Measurements from ENCODE around the gene COL28A1. TPM values are rescaled to one million over a fixed set of nuclear protein-coding genes. Genes with fewer than 3 reads are reported as not detected.
"Not testable (repeated sequence)": the region's sequence is repeated elsewhere in the genome, so short reads cannot be mapped to it uniquely, and the experiment has no call there.

Gene COL28A1
- total RNA-seq, 1 experiment from 2014 or later: not detected

DNA sequence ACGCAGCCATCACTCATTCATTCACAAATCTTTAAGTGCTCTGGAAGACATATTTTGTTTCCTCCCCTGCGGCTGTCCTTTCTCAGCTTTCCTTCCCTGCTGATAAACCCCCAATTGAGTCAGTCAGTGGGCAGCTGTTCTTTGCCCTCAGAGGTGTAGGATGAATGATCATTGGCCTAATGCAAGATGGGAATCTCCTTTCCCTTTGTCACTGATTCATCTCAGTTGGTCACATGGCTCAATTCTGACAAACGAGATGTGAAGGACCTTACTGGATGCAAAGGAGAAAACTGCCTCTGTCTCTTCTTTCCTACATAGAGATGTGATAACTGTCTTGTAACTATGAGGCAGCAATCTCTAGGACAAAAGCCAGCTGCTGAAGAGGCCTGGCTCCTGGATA is 44.6 kb downstream of the COL28A1 start:
- no peak for DNase-seq
- H3K27ac ChIP-seq (ENCODE audit: low read length): no peak overlapping the region
- H3K9me2 ChIP-seq (replicated peaks; ENCODE audit: insufficient read depth, low read length): no peaks in the 10 kb centered on the region
- H3K4me3 ChIP-seq (ENCODE audit: low read length): no peak overlapping the region
- no peak overlapping the region for H3K9ac ChIP-seq (ENCODE audit: low read length)
- H3K4me2 ChIP-seq (ENCODE audit: low read depth, low read length, poor library complexity, severe bottlenecking): no peak overlapping the region
- no peaks in the 10 kb centered on the region for H3K36me3 ChIP-seq (ENCODE audit: insufficient read depth, low read length)
- no peaks in the 10 kb centered on the region for H4K20me1 ChIP-seq (ENCODE audit: insufficient read depth, low read depth, low read length)
- H3K4me1 ChIP-seq (ENCODE audit: low read length): no peaks in the 10 kb centered on the region
- no peaks in the 10 kb centered on the region for H3K9me3 ChIP-seq (ENCODE audit: low read length)
- H3K79me2 ChIP-seq (ENCODE audit: low read length): no peaks in the 10 kb centered on the region
- no peaks in the 10 kb centered on the region for H3K27me3 ChIP-seq (ENCODE audit: low read length)
- H2AFZ ChIP-seq (ENCODE audit: low read length): no peak overlapping the region

DNA sequence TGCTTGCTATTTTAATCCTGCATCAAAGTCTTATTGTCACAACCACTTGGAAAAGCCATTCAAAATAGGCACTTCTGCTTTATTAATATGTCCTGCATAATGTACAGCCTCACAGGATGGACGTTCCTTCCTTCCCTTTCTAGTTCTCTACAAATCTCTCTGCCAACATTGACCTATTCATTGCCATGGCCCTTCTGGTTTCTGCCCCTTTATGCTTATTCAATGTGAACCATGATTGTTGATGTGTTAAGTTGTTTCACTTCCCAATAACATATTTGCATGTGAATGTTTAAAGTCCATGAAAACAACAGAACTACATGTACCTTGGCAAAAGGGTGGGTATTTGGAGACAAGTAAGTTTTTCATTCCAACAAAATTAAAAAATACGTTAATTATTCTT is 45.7 kb downstream of the COL28A1 start:
- Histone ChIP-seq H3K27ac (ENCODE audit: low read length) (no peak overlapping the region), H3K9ac (ENCODE audit: low read length) (no peak overlapping the region), H3K27me3 (ENCODE audit: low read length) (no peaks in the 10 kb centered on the region), H2AFZ (ENCODE audit: low read length) (no peak overlapping the region), H3K4me3 (ENCODE audit: low read length) (no peak overlapping the region), H3K36me3 (ENCODE audit: insufficient read depth, low read length) (no peaks in the 10 kb centered on the region), H3K4me2 (ENCODE audit: low read depth, low read length, poor library complexity, severe bottlenecking) (no peak overlapping the region), H3K4me1 (ENCODE audit: low read length) (no peaks in the 10 kb centered on the region), H3K79me2 (ENCODE audit: low read length) (no peaks in the 10 kb centered on the region), H4K20me1 (ENCODE audit: insufficient read depth, low read depth, low read length) (no peaks in the 10 kb centered on the region), H3K9me2 (replicated peaks; ENCODE audit: insufficient read depth, low read length) (no peaks in the 10 kb centered on the region), H3K9me3 (ENCODE audit: low read length) (no peaks in the 10 kb centered on the region)
- no peak for DNase-seq

DNA sequence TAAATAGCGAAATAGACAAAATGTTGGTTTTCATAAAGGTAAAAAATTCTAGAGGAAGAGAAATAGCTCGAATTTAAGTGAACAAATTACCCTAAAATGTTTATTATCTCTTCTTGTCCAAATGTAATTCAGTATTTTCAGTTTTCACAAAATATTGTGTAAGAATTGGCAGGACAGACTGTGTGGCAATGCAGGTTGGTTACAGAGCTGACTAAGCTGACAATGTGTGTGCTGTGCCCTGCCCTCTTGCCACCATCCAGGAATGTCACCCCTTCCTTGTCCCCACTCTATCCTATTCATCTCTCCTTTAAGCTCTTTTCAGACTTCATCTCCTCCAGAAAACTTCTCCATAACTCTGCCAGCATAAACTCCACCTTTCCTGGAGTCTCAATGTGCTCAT is 46.1 kb downstream of the COL28A1 start:
- Histone ChIP-seq H3K27ac (ENCODE audit: low read length) (no peak overlapping the region), H3K9ac (ENCODE audit: low read length) (no peak overlapping the region), H3K27me3 (ENCODE audit: low read length) (no peaks in the 10 kb centered on the region), H3K9me2 (replicated peaks; ENCODE audit: insufficient read depth, low read length) (no peaks in the 10 kb centered on the region), H3K79me2 (ENCODE audit: low read length) (no peaks in the 10 kb centered on the region), H3K36me3 (ENCODE audit: insufficient read depth, low read length) (no peaks in the 10 kb centered on the region), H3K4me3 (ENCODE audit: low read length) (no peak overlapping the region), H3K4me1 (ENCODE audit: low read length) (no peaks in the 10 kb centered on the region), H3K4me2 (ENCODE audit: low read depth, low read length, poor library complexity, severe bottlenecking) (no peak overlapping the region), H2AFZ (ENCODE audit: low read length) (no peak overlapping the region), H3K9me3 (ENCODE audit: low read length) (no peaks in the 10 kb centered on the region), H4K20me1 (ENCODE audit: insufficient read depth, low read depth, low read length) (no peaks in the 10 kb centered on the region)
- no peak for DNase-seq

DNA sequence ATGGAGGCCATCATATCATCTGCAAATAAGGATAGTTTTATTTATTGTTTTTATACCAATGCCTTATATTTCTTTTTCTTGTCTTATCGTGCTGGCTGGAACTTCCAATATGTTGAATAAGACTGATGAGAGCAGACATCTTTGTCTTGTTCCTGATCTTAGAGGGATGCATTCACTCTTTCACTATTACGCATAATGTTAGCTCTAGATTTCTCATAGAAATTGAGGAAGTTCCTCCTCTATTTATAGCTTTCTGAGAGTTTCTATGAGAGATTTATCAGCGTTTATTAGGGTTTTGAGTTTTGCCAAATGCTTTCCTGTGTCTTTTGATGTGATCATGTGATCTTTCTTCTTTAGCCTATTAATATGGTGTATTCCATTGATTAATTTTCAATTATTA is 49.3 kb downstream of the COL28A1 start:
- Histone ChIP-seq H3K4me2 (ENCODE audit: low read depth, low read length, poor library complexity, severe bottlenecking) (no peak overlapping the region), H3K27ac (ENCODE audit: low read length) (no peak overlapping the region), H4K20me1 (ENCODE audit: insufficient read depth, low read depth, low read length) (no peaks in the 10 kb centered on the region)

DNA sequence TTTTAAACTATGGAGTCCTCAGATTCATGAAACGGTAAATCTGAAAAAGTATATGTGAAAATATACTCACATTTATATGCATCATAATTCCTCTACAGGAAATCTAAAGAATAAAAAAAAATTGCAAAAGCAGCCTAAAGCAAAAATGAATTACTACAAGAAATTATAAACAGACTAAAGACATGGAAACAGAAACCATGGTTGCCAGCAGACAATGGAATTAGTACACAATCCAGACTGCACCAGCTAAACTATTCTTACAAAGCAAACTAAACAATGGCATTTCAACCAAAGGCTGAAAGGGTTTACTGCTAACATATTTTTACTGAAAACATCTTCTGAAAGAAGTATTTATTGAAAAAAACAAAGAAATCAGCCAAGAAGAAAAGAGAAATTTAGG is 51.6 kb downstream of the COL28A1 start:
- no peak overlapping the region for H3K9ac ChIP-seq (ENCODE audit: low read length)
- no peak overlapping the region for H3K27ac ChIP-seq (ENCODE audit: low read length)
- no peak for DNase-seq
- H4K20me1 ChIP-seq (ENCODE audit: insufficient read depth, low read depth, low read length): no peaks in the 10 kb centered on the region
- no peaks in the 10 kb centered on the region for H3K9me2 ChIP-seq (replicated peaks; ENCODE audit: insufficient read depth, low read length)
- no peaks in the 10 kb centered on the region for H3K27me3 ChIP-seq (ENCODE audit: low read length)
- H3K9me3 ChIP-seq (ENCODE audit: low read length): no peaks in the 10 kb centered on the region
- H3K4me1 ChIP-seq (ENCODE audit: low read length): no peaks in the 10 kb centered on the region
- no peak overlapping the region for H2AFZ ChIP-seq (ENCODE audit: low read length)
- no peak overlapping the region for H3K4me3 ChIP-seq (ENCODE audit: low read length)
- H3K79me2 ChIP-seq (ENCODE audit: low read length): no peaks in the 10 kb centered on the region
- H3K36me3 ChIP-seq (ENCODE audit: insufficient read depth, low read length): no peaks in the 10 kb centered on the region
- H3K4me2 ChIP-seq (ENCODE audit: low read depth, low read length, poor library complexity, severe bottlenecking): no peak overlapping the region

More for the DNA sequence above, 49.3 kb downstream of the COL28A1 start:
- Histone ChIP-seq H3K79me2 (ENCODE audit: low read length) (no peaks in the 10 kb centered on the region), H2AFZ (ENCODE audit: low read length) (no peak overlapping the region), H3K4me3 (ENCODE audit: low read length) (no peak overlapping the region), H3K4me1 (ENCODE audit: low read length) (no peaks in the 10 kb centered on the region), H3K36me3 (ENCODE audit: insufficient read depth, low read length) (no peaks in the 10 kb centered on the region), H3K9me3 (ENCODE audit: low read length) (no peaks in the 10 kb centered on the region), H3K27me3 (ENCODE audit: low read length) (no peaks in the 10 kb centered on the region), H3K9me2 (replicated peaks; ENCODE audit: insufficient read depth, low read length) (no peaks in the 10 kb centered on the region), H3K9ac (ENCODE audit: low read length) (no peak overlapping the region)
- no peak for DNase-seq

DNA sequence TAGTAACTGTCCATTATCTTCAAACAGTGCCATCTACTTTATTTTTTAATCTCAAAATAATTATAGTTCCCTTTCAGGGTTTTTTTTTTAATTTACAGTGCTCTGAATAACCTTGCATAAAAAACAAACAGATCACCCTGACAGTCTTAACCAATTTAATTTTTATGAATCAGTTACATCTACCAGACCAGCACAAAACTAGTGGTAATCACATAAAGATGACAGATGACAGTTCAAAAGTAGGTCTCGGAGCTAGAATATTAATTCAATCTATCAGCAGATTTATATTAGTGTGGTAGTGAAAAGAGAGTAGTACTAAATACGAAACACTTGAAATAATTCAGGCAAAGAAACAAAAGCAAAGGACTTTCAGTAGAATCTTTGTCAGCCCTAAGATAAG is 53.9 kb downstream of the COL28A1 start:
- H3K4me2 ChIP-seq (ENCODE audit: low read depth, low read length, poor library complexity, severe bottlenecking): no peak overlapping the region
- no peaks in the 10 kb centered on the region for H3K9me2 ChIP-seq (replicated peaks; ENCODE audit: insufficient read depth, low read length)
- no peaks in the 10 kb centered on the region for H3K36me3 ChIP-seq (ENCODE audit: insufficient read depth, low read length)
- no peaks in the 10 kb centered on the region for H3K27me3 ChIP-seq (ENCODE audit: low read length)
- no peaks in the 10 kb centered on the region for H3K4me1 ChIP-seq (ENCODE audit: low read length)
- H3K27ac ChIP-seq (ENCODE audit: low read length): no peak overlapping the region
- H3K9ac ChIP-seq (ENCODE audit: low read length): no peak overlapping the region
- no peak overlapping the region for H3K4me3 ChIP-seq (ENCODE audit: low read length)
- no peaks in the 10 kb centered on the region for H3K79me2 ChIP-seq (ENCODE audit: low read length)
- H2AFZ ChIP-seq (ENCODE audit: low read length): no peak overlapping the region
- DNase-seq: no peak
- H4K20me1 ChIP-seq (ENCODE audit: insufficient read depth, low read depth, low read length): no peaks in the 10 kb centered on the region
- H3K9me3 ChIP-seq (ENCODE audit: low read length): no peaks in the 10 kb centered on the region

DNA sequence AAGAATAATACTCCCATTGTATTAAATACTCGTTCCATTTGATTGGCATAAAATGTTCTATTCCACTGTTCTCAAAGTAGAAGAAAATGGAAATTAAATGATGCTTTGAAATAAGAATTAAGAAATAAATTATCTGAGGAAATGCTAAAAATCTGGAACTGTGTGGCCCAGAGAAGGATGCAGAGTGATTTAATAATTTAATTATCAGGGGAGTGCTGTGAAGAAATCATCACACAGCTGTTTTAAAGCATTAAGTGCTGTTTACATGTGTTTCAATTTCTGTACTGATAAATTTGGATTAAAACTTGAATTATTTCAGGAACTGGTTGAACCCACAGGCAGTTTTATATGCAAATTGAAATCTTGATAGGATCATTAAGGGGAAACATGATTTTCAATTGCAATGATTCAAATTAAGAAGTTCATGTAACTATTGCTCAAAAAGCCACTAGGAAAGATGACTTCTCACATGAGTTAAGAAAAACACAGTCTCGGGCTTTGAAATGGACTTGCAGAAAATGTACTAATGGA is 56.3 kb downstream of the COL28A1 start:
- Histone ChIP-seq H3K36me3 (ENCODE audit: insufficient read depth, low read length) (no peaks in the 10 kb centered on the region), H3K9me2 (replicated peaks; ENCODE audit: insufficient read depth, low read length) (no peaks in the 10 kb centered on the region), H4K20me1 (ENCODE audit: insufficient read depth, low read depth, low read length) (no peaks in the 10 kb centered on the region), H3K27me3 (ENCODE audit: low read length) (no peaks in the 10 kb centered on the region), H2AFZ (ENCODE audit: low read length) (no peak overlapping the region), H3K4me3 (ENCODE audit: low read length) (no peak overlapping the region), H3K4me2 (ENCODE audit: low read depth, low read length, poor library complexity, severe bottlenecking) (no peak overlapping the region), H3K9ac (ENCODE audit: low read length) (no peak overlapping the region), H3K4me1 (ENCODE audit: low read length) (no peaks in the 10 kb centered on the region), H3K27ac (ENCODE audit: low read length) (no peak overlapping the region), H3K79me2 (ENCODE audit: low read length) (no peaks in the 10 kb centered on the region), H3K9me3 (ENCODE audit: low read length) (no peaks in the 10 kb centered on the region)
- DNase-seq: no peak

DNA sequence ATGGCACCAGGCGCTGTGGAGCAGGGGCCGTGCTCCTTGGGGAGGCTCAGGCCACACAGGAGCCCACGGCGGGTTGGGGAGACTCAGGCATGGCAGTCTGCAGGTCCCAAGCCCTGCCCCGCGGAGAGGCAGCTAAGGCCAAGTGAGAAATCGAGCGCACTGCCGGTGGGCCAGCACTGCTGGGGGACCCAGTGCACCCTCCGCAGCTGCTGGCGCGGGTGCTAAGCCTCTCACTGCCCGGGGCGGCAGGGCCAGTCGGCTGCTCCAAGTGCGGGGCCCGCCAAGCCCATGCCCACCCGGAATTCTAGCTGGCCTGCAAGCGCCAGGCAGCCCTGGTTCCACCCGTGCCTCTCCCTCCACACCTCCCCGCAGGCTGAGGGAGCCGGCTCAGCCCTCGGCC is 57.1 kb downstream of the COL28A1 start:
- H4K20me1 ChIP-seq (ENCODE audit: insufficient read depth, low read depth, low read length): no peaks in the 10 kb centered on the region
- H3K79me2 ChIP-seq (ENCODE audit: low read length): no peaks in the 10 kb centered on the region
- no peaks in the 10 kb centered on the region for H3K36me3 ChIP-seq (ENCODE audit: insufficient read depth, low read length)
- no peak overlapping the region for H2AFZ ChIP-seq (ENCODE audit: low read length)
- no peaks in the 10 kb centered on the region for H3K4me1 ChIP-seq (ENCODE audit: low read length)
- H3K27me3 ChIP-seq (ENCODE audit: low read length): no peaks in the 10 kb centered on the region
- no peak overlapping the region for H3K9ac ChIP-seq (ENCODE audit: low read length)
- no peaks in the 10 kb centered on the region for H3K9me3 ChIP-seq (ENCODE audit: low read length)
- H3K9me2 ChIP-seq (replicated peaks; ENCODE audit: insufficient read depth, low read length): no peaks in the 10 kb centered on the region
- no peak overlapping the region for H3K27ac ChIP-seq (ENCODE audit: low read length)
- no peak overlapping the region for H3K4me3 ChIP-seq (ENCODE audit: low read length)
- H3K4me2 ChIP-seq (ENCODE audit: low read depth, low read length, poor library complexity, severe bottlenecking): no peak overlapping the region
- no peak for DNase-seq

DNA sequence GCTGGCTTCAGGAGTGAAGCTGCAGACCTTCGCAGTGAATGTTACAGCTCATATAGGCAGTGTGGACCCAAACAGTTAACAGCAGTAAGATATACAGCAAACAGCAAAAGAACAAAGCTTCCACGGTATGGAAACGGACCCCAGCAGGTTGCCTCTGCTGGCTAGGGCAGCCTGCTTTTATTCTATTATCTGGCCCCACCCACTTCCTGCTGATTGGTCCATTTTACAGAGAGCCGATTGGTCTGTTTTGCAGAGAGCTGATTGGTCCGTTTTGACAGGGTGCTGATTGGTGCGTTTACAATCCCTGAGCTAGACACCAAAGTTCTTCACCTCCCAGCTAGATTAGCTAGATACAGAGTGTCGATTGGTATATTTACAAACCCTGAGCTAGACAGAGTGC is 58.0 kb downstream of the COL28A1 start:
- H3K9ac ChIP-seq (ENCODE audit: low read length); H3K27me3 ChIP-seq (ENCODE audit: low read length); H3K27ac ChIP-seq (ENCODE audit: low read length); H3K4me2 ChIP-seq (ENCODE audit: low read depth, low read length, poor library complexity, severe bottlenecking); H3K9me2 ChIP-seq (replicated peaks; ENCODE audit: insufficient read depth, low read length); H3K9me3 ChIP-seq (ENCODE audit: low read length); H3K4me3 ChIP-seq (ENCODE audit: low read length); DNase-seq; H3K79me2 ChIP-seq (ENCODE audit: low read length); H3K36me3 ChIP-seq (ENCODE audit: insufficient read depth, low read length); H3K4me1 ChIP-seq (ENCODE audit: low read length); H4K20me1 ChIP-seq (ENCODE audit: insufficient read depth, low read depth, low read length); H2AFZ ChIP-seq (ENCODE audit: low read length): not testable (repeated sequence)

All from Karpas-422 (cell line).